ENCODE data around the gene UNC79.

UNC79 gene

DNA sequence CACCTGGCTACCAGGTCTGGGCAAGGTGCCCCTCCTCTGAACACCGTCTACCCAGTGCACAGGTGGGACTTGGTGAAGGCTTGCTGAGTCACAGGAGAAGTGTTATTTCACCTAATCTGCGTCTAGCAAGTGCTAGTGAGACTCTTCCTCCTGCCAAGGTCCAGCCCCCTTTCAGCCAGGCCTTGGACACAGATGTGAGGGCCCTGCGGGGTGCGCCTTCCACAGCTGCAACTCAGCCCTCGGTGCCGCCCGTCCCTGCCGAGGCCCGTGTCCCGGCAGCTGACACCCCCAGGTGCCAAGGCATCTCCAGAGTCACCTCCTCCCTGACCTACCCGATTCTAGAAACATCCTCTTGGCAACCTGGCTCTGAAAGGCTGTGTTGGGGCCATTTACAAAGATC lies 302.5 kb downstream of the UNC79 start:
- no peak for DNase-seq

DNA sequence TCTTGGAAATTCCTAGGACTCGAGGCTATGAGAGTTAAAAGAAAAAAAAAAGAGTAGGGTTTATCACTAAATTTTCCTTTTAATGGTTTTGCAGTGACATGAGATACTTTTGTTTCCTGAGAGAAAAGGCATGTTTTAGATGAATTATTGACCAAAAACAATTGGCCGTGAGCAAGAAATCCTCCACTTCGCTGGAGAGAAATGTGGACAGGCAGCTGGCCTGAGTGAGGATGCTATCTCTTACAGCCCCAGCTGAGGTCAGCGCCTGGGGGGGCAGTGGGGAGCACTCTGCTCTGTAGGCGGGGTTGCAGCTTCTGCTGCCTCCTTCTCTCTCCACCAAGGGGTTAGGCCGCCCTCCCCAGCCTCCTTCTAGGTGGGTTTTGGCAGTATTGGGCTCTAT lies 302.9 kb downstream of the UNC79 start:
- DNase-seq, result no peak

DNA sequence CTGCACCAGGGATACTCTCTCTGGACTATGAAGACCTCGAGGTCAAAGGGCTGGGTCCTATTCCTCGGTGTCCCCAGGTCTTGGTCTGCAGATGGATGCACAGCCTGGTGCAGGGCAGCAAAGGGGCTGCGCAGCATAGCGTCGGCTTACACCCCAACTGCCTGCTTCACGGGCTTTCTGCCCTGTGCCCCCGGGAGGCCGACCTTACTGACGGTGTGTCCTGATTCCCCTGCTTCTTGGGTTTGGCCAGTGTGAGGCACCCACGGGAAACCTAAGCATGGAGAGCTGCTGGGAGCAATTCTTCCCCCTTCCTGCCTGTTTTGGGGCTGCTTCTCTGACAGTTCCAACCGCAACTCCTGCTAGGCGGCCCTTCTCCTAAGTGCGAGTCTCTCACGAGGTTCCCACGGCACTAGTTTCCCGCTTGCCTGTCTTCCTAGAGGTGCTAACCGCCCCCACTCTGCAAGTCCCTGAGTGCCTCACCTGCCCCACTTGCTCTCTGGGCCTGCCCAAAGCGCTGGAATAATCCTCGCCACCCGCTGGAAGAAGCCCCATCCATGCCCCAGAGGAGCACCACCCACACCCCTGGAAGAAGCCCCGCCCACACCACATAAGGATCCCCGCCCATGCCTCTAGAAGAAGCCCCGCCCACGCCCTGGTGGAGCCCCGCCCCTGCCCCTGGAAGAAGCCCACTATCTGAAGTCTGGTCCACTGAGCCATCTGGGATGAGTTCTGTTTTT lies 303.5 kb downstream of the UNC79 start:
- DNase-seq, result no peak

DNA sequence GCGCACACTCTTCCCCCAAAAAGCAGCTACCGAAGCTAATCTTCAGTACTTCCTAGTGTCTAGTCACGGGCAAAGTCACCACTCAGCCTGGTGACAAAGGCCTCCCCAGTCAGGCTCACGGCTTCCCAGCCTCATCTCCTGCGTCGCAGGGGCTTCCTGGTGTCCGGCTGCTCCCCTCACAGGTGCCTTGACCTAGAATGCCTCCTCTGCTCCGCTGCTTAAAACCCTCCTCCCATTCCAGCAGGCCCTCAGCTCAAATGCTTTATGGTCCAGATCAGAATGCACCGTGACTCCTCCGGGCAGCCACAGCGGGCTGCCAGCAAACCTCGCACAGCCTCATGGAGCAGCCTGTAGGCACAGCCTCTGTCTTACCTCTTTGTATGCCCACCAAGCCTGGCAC lies 304.5 kb downstream of the UNC79 start:
- no peak for DNase-seq

DNA sequence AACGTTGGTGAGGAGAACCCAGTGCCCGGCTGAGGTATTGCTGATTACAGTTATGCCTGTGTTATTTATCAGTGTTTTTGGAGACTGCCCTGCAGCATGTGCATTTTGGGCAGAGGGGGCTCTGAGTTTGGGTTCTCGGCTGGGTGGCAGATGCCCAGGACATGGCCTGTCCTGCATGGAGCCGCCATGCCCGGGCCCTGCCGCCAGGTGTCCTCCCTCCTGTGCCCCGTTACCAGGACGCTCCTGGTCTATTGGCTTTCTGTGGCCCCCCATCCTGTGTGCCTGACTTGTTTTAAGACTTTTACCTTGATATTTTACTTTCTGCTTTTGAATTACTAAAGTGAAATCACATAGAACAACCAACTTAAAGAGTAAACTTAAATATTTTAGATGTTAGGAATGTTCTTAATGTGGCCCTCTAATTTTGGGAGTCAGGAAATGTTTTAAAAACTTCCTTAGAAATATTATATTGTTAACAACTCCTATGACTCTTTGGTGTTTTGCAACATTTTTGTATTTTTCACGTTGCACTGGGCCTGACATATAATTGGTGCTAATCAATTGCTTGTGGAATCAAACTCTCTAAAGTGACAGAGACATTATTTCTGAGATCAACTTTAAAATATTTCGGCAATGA lies 305.8 kb downstream of the UNC79 start:
- no peak for DNase-seq

DNA sequence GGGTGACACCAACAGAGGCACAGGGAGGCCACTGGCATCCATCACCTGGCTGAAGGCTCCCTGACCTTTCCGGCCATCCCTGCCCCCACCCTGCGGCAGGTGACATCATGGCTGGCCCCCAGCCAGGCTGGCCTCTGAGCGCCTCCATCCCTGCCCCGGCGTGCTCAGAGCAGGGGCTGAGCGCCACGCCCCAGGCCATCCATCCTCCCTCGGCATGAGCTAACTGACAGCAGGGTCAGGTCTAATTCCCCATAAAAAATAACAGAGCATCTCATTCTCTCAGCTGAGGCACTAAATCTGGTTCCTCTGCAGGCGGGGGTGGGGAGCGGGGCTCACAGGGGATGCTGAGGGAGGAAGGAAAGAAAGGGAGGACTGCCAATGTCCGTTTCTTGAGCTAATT lies 306.9 kb downstream of the UNC79 start:
- no peak for DNase-seq

DNA sequence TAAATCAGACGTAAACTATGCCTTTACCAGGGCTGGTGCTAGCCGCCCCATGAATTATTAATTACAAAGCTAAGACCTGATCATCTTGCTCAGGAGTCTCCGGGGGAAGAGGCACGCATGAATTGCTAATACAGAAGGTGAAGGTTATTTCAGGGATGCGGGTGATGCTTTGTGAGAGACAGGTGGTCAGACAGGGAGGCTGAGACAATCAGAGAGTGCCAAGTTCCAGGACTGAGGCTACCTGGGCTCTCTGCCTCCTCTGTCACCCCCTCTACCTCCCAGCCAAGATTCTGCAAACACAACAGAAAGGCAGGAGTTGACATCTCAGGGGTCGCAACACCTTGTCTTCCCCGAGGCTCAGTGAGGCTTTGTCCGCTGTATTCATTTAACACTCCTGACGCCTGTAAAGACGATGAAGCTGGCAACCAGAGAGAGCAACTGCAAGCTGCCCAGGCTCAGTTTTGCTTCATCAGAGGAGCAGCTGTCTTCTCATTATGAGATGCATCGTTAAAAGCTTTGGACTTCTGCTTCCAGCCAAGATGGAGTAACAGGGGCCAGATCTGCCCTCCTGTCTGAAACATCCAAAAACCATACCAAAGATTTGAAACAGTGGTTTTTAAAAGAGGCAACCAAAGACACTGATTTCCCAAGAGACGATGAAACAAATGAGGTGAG lies 311.0 kb downstream of the UNC79 start:
- DNase-seq, result no peak

DNA sequence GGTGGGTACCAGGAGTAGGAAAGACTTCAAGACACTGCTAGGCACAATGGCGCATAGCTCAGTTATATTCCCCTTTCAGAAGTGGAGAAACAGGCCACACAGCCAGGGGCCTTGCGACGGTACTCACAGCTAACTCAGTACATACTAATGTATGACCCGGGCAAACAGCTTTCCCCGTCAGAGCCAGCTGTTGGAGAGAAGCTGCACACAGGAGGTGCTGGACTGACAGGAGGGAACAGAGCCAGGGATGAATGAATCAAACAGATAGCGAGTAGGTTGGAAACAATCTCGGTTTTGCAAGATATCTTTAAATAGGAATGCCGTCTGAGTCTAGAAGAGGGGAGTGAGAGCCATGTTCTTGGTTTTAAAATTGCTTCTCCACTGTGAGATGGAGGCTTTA lies 312.0 kb downstream of the UNC79 start:
- no peak for DNase-seq

DNA sequence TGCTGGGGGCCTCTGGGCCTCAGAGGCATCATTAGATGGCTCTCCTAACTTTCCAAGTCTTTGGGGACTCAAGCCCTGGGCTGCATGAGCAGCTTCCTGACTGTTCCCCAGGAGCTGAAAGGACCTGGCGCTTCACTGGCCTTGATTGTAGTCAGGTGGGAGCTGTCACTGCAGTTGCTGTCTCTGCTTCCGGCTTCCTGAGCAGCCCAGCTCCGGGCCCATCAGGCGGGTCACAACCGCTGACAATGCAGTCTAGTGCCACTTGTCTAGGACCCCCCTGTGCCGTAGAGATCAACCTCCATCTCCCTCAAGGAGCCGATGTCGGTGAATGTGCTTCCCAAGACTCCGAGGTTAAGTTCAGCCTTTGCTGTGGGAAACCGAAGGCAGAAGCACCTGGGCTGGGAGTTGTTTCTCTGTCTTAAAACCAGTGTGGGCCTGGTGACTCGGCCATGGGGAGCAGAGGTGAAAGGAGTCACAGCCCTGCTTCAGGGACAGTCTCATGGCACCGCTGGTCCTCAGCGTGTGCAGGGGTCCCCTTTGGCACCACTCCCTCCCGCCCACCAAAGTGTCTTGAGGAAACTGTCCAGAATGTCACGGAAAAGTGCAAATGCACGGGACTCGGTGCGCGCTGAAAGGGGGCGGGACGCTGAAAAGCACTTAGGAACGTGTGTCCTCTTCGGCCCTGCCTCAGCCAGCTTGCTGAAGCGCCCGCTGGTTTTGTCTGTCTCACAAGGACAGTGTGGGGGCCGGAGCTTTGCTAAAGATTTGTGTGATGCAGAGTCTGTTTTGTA lies 312.7 kb downstream of the UNC79 start:
- no peak for DNase-seq

DNA sequence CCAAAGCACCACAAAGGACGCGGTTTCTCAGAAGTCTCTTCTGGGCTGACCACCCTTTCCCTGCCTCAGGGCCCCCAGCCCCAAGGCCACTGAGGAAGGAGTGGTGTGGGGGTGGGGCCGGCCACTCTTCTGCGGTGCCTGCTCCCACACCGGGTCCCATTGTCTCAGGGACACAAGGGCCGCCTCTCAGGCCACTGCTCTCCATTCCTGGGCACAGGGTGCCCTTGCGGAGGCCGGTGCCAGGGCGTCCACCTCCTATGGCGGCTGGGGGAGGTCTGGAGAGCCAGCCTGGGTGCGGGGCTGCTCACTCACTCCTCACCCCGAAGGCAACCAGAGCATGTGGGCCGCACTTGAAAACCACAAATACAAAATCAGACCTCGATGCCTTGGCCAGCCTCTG lies 313.4 kb downstream of the UNC79 start:
- no peak for DNase-seq

DNA sequence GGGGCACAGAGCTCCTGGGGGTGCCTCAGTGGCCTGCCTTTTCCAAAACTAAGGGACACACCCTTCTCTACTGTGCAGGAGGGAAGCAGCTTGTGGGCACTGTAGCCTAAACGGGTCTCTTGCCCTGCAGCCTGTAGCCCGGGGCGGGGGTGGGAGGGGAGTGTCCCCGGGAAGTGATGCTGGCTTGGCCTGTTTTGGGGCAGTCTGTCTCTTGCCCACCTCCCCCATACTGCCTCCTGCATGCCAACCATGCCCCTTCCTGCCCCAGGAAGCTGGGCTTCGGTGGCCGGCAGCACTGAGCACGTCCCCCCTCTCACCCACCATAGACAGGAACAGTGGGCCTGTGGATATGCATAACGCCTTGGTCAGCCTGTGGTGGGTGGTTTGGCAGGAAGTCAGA lies 314.1 kb downstream of the UNC79 start:
- no peak for DNase-seq

DNA sequence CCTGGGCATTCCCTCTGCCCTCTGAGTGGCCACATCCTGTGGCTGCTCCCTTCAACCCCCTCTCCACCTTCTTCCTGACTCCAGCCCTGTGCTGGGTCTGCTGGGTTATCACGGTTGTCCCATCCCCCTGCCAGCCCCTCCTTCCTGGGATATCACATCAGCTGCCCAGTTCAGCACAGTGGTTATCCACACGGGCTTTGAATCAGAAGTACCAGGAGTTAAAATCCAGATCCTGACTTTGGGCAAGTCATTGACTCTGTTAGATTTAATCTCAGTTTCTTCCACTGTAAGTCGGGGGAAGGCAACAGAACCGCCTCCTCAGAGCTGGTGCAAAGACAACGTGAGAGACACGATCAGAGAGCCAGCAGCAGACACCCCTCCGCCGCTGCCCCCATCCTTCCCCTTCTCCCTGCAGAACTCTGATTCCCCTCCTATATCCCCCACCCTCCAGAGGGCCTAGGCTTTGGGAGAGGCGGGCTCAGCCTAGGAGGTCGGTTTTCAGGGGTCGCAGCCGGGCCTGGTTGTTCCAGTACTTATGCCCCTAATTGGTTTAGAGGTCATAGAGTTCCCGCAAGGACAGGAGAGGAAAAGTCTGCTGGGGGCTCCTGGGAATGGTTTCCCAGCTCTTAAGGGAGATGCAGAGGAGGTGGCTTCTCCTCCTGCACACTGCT lies 315.0 kb downstream of the UNC79 start:
- no peak for DNase-seq

DNA sequence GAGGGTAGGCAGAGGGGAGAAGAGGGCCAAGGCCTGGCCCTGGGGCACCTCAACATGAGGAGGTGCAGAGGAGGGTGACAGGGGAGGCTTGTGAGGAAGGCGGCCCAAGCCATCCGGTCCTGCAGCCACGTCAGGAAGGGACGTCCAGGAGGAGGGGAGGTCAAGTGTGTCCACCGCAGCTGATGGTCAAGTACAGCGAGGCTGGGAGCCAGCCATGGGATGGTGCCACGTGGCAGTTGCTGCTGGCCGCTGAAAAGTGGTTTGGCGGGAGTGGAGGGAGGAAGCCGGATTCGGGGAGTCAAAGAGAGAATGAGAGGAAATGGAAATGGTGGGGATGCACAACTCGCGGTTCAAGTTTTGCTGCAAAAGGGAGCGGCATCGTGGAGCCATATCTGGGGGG lies 316.4 kb downstream of the UNC79 start:
- DNase-seq, result no peak

DNA sequence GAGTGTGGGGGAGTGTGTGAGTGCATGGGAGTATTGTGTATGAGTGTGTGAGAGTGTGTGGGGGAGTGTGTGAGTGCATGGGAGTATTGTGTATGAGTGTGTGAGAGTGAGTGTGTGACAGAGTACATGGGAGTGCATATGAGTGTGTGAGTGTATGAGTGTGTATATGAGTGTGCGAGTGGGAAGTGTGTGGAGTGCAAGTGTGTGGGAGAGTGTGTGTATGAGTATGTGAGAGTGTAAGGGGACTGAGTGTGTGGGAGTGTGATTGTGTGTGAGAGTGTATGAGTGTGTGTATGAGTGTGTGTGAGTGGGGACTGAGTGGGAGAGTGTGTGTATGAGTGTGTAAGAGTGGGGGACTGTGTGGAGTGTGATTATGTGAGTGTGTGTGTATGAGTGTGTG lies 316.8 kb downstream of the UNC79 start:
- no peak for DNase-seq

DNA sequence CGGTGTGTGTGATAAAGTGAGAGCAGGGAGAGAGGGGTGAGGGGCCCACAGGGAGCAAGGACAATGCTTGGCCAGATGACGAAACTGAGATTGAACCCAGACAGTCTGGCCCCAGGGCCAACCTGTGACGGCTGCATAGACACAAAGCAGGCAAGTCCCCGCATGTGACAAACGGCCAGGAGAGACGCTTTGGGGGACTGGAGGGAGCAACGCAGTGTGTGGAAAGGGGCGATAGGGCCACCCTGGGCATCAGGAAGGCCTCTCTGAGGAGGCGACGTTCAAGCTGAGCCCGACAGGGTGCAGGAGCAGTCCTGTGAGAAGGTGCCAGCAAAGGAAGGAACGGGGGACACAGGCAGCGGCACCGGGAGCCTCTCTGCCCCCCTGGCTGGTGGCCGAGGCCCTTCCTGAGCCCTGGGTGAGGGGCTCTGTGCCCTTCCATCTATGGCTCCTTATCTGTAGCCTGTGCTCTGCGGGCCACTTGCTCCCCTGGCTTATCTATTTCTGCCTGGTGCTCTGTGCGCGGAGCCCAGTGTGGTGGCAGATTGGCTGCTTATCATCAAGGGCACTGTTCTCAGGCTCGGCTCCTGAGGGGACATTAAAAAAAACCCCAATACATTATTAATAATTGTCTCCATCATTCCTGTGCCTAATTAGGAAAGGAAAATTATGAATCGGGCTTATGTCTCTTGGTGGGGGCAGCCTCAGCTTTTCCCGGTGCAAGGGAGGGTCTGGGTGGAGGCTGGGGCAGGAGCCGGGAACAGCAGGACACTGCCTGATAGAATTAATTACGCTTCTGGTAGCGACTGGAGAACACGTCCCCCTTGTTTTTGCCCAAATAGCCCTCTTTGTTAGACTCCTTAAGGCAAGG lies 317.7 kb downstream of the UNC79 start:
- no peak for DNase-seq

DNA sequence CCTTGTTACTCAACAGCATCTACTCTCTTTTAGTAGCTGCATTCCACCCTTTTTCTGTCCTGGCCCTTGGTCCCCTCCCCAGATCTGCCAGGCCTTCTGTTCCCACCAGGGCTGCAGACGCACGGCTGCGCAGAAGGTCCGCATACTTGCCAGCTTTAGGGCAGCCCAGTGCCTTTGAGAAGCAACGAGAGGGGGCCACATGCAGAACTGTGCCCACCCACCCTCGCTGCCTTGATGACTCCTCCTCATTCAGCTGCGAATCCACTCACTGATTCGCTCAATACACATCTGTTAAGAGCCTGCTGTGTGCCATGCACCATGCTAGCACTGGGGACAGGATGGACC lies 318.3 kb downstream of the UNC79 start:
- DNase-seq, result no peak

DNA sequence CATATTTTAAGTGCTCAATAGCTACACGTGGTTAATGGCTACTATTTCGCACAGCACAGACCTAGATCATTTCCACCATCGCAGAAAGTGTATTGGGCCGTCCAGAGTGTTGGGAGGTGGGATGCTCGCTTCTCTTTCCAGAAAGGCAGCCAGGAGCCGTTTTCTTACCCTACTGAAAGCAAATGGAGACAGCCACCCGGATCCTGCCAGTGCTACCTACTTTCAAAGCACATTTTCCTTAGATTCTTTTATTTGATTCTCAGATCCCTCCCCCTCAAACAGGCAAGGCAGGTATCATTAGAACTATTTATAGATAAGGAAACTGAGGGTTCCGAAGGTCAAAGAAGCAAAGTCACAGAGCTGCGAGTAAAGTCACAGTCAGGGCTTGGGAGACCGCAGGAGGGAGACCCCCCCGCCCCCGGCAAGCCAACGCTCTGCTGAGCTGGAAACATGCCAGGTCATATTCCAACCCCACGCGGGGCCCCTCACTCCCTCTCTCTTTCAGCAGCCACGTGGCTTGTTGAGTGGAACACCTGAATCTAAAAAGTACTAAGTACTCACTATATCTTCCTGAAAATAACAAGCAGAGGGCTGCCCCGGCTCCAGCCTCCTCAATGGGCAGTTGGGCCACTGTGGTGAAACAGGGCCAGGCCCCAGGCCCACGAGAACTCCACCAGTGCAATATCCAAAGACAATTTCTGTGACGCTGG lies 321.4 kb downstream of the UNC79 start:
- DNase-seq, result no peak

DNA sequence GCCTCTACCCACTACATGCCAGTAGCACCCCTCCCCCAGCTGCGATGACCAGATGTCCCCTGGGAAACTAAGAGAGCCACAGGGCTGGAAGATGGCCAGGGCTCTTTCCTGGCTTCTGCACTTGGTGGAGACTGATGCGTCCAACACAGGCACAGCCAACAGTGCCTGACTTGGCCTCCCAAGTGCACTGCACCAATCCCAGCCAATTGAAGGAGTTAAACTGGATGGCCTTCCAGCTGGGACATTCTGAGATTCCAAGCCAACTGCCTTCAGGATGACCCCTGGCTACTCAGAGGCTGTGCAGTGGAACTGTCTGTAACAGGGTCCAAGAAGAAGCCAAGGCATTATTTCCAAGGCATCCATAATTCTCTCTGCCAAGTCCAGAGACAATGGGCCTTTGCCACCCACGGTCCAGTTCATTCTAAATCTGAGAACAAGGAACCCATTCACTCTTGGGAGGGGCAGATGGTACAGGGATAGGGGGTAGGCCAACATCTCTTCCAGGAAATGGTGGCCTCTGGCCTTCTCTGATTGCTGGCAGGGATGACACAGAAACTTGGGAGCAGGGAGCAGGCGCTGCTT lies 322.3 kb downstream of the UNC79 start:
- DNase-seq, result no peak

DNA sequence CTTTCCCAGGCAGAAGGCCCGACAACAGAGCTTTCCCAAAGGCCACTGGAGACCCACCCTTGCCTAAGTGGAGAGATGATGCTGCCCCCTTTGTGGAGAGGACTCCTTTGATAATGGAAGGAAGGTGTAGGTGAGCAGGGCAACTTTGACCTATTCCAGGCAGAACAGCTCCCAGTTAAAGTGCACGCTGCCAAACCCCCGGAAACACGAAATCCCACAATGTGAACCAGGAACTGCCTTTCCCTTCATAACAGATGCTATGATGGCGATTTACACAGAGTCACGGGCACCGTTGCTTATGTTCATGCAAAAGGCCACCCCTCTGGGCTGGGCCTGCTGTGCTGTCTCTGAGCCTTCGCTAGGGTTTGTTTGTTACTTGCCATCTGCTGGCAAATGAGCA lies 322.9 kb downstream of the UNC79 start:
- DNase-seq, result no peak

DNA sequence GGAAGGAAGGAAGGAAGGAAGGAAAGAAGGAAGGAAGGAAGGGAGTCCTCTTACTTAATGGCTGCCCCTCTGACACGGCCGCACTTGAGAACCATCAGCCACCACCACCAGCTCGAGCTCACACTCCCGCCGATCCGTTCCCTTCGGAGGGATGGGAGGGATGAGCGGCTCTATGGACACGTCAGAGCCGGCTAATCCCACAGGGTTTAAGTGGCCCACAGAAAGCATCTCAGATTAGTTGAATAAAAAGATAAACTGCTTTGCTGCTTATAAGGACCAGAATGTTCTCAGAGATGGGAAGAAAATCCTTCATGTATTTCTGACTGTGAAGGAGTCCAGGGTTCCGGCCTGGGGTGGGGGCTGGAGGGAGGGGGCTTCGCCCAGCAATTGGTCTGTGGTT lies 326.5 kb downstream of the UNC79 start:
- no peak for DNase-seq

Data from activated naive CD4-positive, alpha-beta T cell treated with anti-CD3 and anti-CD28 coated beads, Interleukin-2, amount 50 U/mL, for 16 hours (primary cell).